NCI-H510A treated with DMSO at 0.1 percent for 48 hours (cell line): ENCODE results near the gene PDLIM1.
A peak's percentile ranks its signal among the peaks of the same experiment; 100 is the strongest.
"Not testable (repeated sequence)": the region's sequence is repeated elsewhere in the genome, so short reads cannot be mapped to it uniquely, and the experiment has no call there.

Experiments
- DNase-seq: peaks from one replicate; lab custom pipeline; 2025; lab: John Stamatoyannopoulos, UW

Gene PDLIM1

DNA sequence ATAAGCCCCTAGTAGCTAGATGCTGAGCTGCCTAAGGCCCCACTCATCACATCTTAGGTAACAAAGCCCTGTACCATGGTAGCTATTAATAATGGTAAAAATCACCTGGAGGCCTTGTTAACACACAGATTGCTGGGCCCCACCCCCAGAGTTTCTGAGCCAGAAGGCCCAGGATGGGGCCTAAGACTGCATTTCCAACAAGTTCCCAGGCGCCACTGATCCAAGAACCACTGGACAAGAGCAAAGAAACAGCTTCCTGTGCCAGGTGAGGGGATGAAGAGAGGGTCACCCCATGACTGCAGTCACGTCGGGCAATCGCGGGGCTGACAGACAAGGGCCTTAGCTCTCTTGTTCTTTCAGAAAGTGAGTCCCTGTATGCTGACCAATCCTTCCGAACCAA lies 50.0 kb downstream of the PDLIM1 start:
- DNase-seq = no peak

DNA sequence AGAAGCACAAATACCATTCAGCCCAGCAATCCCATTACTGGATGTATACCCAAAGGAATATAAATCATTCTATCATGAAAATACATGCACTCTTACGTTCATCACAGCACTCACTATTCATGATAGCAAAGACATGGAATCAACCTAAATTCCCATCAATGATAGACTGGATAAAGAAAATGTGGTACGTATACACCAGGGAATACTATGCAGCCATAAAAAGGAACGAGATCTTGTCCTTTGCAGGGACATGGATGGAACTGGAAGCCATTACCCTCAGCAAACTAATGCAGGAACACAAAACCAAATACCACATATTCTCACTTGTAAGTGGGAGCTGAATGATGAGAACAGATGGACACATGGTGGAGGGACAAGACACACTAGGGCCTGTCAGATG lies 50.7 kb downstream of the PDLIM1 start:
- not testable (repeated sequence) for DNase-seq

GRCh38 chr10:95237376-95238170 lies 53.2 kb downstream of the PDLIM1 start:
- peak; percentile 58 for DNase-seq

DNA sequence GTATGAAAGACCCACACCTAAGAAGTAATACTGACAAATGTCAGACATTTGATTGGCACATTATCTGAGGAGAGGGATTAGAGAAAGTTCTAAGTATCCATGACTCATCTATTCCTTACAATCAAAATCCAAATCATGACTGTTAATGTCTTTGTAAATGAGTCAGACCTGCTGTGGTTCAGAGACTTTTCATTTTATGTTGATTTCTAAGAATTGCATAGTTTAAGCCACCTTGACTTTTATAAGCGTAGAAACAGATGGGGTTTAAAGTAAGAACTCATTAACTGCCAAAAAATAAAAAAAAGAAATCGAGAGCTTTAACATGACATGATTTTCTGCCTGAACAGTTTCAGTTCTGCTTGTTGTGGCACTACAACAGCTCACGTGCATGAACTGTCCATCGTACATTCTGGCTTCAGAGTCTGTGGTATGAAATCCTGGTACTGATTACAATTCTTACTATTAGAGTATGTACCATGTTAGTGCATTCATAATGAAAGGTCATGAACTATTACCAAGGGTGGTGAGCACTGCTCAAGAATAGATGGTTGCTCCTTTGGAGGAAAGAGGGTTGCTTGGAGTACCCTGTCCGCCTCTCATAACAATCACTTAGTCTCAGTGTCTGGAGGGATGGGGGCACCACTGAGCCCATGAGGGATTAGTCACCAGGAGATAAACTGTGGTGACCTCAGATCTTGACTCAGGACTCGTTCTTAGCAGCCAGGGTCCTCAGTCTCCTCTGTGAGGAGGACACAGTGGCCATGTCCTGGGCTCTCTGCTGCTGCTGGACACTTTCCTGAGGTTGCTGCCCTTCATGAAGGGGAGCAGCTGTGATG lies 54.5 kb downstream of the PDLIM1 start:
- DNase-seq = no peak

DNA sequence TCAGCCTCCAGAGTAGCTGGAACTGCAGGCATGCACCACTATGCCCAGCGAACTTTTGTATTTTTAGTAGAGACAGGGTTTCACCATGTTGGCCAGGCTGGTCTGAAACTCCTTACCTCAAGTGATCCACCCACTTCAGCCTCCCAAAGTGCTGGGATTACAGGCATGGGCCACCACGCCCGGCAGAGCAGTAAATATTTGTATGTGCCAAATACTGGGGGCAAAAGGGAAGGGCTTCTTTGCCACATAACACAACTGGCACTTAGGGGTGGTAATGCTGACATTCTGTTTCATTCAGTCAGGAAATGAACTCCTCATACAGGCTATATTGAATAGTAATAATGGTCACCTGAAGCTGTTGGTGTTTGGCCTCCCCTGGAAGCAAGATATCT lies 55.1 kb downstream of the PDLIM1 start:
- no peak for DNase-seq

DNA sequence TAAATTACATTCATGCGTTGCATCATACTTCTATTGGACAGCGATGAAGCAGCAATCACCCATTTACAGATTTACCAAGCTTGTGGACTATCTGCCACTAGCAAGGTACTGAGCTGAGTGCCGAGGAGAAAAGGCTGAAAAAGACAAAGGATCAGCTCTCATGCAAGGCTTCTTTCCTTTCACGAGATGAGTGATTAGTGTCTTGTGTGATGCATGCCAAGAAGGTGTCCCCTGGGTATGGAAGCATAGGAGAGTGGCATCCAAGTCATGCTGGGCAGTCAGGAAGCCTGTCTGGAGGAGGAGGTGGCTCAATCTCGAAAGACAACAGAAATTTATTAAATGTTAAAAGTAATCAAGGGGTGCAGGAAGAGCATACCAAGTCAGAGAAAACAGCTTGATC lies 55.9 kb downstream of the PDLIM1 start:
- no peak for DNase-seq

DNA sequence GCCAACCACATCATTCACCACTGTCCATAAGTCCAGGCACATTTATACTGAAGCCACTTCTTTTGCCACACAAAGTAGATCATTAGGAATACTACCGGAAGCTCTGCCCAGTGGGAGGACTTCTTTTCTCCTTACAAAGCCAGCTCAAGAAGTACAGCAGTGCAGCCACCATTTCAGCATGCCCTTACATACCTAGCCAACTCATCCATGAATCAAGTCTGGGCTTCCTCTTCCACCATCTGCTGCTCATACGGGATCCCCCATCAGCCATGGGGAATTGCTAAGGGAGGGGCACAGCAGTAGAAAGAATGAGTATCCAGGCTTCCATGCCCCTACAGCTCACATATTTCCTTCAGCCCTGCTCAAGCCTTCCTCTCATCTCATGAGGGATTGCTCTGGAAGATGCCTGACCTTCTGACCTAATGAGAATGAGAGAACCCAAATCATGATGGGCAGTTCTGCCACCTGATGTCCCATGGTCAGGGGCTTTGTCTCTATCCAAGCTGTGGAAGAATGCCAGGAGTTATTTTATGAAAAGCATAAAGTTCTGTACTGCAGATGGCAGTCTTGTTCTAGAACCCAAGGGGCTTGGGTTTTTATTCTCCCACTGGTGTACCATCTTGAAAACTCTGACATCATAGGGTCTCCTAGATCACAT lies 57.3 kb downstream of the PDLIM1 start:
- DNase-seq = no peak

DNA sequence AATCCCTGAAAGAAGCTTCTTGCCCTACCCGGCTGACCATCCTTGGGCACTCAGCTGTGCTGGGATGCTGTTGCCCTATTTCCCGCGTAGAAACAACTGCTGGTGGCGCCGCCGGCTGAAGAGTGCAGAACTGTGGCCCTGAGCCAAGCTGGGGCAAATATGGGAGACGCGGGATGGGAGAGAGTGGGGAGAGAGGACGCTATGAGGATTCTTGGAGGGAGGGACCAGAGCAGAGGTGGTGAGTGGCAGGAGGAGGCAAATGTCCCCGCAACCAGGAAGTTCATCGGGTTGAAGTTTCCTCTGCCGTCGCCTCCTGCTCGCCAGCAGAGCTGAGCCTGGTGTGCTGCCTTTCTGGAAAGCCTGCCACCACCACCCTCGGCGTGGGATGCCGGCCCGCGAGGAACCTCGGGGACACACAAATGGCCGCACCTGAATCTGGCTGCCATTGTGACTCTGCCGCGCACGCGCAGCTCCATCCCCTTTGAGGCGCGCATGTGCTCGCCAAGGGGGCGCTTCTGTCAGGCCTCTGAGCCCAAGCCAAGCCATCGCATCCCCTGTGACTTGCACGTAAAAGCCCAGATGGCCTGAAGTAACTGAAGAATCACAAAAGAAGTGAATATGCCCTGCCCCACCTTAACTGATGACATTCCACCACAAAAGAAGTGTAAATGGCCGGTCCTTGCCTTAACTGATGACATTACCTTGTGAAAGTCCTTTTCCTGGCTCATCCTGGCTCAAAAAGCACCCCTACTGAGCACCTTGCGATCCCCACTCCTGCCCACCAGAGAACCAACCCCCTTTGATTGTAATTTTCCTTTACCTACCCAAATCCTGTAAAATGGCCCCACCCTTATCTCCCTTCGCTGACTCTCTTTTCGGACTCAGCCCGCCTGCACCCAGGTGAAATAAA lies 59.9 kb downstream of the PDLIM1 start:
- not testable (repeated sequence) for DNase-seq

GRCh38 chr10:95229724-95230627 lies 60.8 kb downstream of the PDLIM1 start:
- DNase-seq = no peak

DNA sequence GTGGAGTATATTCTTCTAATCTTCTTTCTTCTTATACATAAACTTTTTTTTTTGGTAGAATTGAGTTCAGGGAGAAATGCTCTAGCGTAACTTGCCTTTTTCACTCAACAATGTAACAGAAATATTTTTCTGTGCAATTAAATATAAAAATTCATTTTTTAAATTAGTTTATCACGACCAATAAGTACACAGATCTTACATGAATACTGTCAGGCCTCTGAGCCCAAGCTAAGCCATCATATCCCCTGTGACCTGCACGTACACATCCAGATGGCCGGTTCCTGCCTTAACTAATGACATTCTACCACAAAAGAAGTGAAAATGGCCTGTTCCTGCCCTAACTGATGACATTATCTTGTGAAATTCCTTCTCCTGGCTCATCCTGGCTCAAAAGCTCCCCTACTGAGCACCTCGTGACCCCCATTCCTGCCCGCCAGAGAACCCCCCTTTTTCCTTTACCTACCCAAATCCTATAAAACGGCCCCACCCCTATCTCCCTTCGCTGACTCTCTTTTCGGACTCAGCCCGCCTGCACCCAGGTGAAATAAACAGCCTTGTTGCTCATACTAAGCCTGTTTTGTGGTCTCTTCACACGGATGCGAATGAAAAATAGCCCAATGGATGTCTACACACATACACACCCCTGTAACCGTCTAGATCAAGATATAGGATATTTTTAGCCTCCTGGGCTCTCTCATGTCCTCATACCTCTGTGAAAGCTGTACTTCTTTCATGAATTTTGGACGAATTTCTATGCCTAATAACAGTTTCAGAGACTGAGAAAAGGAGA lies 61.7 kb downstream of the PDLIM1 start:
- not testable (repeated sequence) for DNase-seq

GRCh38 chr10:95225136-95225535 lies 65.7 kb downstream of the PDLIM1 start:
- no peak for DNase-seq

DNA sequence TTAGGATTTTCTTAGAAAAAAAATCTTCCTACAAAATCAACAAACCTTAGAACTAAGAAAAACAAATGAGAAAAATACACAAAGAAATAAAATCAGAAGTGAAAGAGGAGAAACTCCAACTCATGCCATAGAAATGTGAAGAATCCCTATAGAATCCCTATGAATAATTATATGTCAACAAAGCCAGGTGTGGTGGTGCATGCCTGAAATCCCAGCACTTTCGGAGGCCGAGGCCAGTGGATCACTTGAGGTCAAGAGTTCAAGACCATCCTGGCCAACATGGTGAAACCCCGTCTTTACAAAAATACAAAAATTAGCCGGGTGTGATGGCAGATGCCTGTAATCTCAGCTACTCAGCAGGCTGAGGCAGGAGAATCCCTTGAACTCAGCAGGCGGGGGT lies 69.7 kb downstream of the PDLIM1 start:
- DNase-seq = no peak

DNA sequence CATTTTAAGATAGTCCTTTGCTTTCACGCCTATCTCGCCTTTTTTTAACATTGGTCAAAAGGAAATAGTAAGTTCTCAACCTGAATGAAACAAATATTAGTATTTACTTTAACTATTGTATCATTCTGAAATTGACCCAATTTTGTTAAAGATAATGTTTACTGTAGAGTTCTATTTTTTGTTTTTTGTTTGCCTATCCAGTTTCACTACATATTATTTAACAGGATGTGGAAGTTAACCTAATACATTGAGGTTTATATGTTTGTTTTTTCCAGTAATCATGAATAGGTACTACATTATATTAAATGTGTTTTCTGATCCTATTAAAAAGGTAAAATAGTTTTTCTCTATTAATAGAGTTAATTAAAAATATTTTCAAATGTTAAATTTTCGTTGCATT lies 70.3 kb downstream of the PDLIM1 start:
- no peak for DNase-seq

GRCh38 chr10:95217476-95217875 lies 73.3 kb downstream of the PDLIM1 start:
- DNase-seq = no peak

- DNase-seq = peak; percentile 76
Observed at GRCh38 chr10:95214793-95215192, 76.0 kb downstream of the PDLIM1 start.

DNA sequence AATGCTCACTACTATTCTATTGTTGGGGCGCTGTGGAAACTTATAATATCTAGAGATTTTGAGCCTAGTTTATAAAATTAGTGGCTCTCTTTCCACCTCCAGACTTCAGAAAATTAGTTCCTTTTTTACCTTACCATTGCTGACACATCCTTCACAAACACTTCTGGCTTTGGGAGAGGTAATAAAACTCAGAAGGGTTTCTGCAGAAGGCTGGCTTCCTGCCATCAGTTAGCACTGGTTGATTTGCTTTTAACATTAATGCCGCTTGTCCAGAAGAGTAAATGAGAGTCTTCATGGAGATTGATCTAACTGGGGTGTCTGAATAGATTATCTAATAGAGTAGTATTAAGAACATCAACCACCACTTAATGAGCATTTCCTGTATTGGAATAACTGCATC lies 76.4 kb downstream of the PDLIM1 start:
- DNase-seq = peak; percentile 90

GRCh38 chr10:95211606-95212279 lies 79.1 kb downstream of the PDLIM1 start:
- DNase-seq = no peak

DNA sequence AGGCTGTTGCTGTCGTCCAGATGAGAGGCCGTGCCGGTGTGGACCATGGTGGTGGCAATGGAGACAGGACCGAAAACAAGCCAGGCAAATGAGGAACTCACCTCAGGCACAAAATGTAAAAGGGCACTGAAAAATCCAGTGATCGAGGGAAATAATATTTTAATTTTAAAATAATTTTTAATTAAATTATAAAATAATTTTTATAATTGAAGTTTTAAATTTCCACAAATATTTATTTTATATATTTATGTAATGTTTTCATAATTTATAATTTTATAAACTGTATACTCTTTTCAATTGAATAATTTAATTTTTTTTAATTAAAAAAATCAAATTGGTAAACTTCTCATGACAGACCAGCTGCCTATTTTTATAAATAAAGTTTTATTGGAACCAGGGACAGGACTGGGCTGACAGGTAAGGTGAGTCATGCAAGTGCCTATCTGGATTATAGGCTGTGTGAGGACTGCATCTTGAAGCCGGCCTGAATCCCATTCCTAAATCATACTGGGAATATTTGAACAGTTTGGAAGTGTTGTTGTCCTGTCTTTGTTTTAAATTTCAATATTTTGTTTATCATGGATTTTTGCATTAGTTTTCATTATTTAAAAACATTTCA lies 81.2 kb downstream of the PDLIM1 start:
- DNase-seq = no peak
